ENCODE results near the gene AFMID.

Gene AFMID

GRCh38 chr17:78249818-78250806 is 63.0 kb downstream of the AFMID start:
- TF ChIP-seq CTCF (IDR thresholded peaks at IDR 0.05; ENCODE audit: borderline replicate concordance, extremely low read depth, low read length, poor library complexity, severe bottlenecking) (no peak), EZH2 (IDR thresholded peaks at IDR 0.05; ENCODE audit: borderline replicate concordance, low read depth, low read length, severe bottlenecking) (no peak)
- Histone ChIP-seq H3K9me3 (ENCODE audit: insufficient read depth, low read length, severe bottlenecking) (no peaks in the 10 kb centered on the region), H2AFZ (ENCODE audit: low read depth, low read length) (no peak overlapping the region), H4K20me1 (ENCODE audit: insufficient read depth, low read length) (no peaks in the 10 kb centered on the region), H3K4me3 (ENCODE audit: low read depth in 1 of 2, low read length in 2 of 2) (no peak overlapping the region), H3K9ac (ENCODE audit: low read depth, low read length) (peak overlapping the region; percentile 16; the same call in 1 of the 2 replicates), H3K4me2 (ENCODE audit: insufficient read depth, low read length) (peak overlapping the region; percentile 19; the same call in 1 of the 2 replicates), H3K79me2 (ENCODE audit: insufficient read depth, low read length) (peaks cover 4% of the 10 kb centered on the region), H3K27me3 (ENCODE audit: insufficient read depth, low read length, poor library complexity) (no peaks in the 10 kb centered on the region), H3K27ac (ENCODE audit: low read length) (no peak overlapping the region), H3K36me3 (ENCODE audit: insufficient read depth, low read length) (no peaks in the 10 kb centered on the region; the same call in 1 of the 2 replicates), H3K4me1 (ENCODE audit: insufficient read depth, low read length) (peaks cover 43% of the 10 kb centered on the region)
- ATAC-seq (ENCODE audit: insufficient read depth, low read depth) (no peak), DNase-seq (no peak)

GRCh38 chr17:78250891-78251772 is 64.0 kb downstream of the AFMID start:
- Histone ChIP-seq H3K4me3 (ENCODE audit: low read depth in 1 of 2, low read length in 2 of 2) (peak overlapping the region in 1 of 2 experiments; percentile 27; a peak in 1 of 4 replicates), H3K4me2 (ENCODE audit: insufficient read depth, low read length) (peak overlapping the region; percentile 49), H3K27me3 (ENCODE audit: insufficient read depth, low read length, poor library complexity) (no peaks in the 10 kb centered on the region), H3K9me3 (ENCODE audit: insufficient read depth, low read length, severe bottlenecking) (no peaks in the 10 kb centered on the region), H3K79me2 (ENCODE audit: insufficient read depth, low read length) (peaks cover 4% of the 10 kb centered on the region), H3K9ac (ENCODE audit: low read depth, low read length) (peak overlapping the region; percentile 19; the same call in 1 of the 2 replicates), H3K27ac (ENCODE audit: low read length) (peak overlapping the region; percentile 74), H3K36me3 (ENCODE audit: insufficient read depth, low read length) (no peaks in the 10 kb centered on the region; the same call in 1 of the 2 replicates), H3K4me1 (ENCODE audit: insufficient read depth, low read length) (peaks cover 43% of the 10 kb centered on the region), H4K20me1 (ENCODE audit: insufficient read depth, low read length) (no peaks in the 10 kb centered on the region), H2AFZ (ENCODE audit: low read depth, low read length) (peak overlapping the region; percentile 41; the same call in 1 of the 2 replicates)
- DNase-seq (peak; percentile 87), ATAC-seq (ENCODE audit: insufficient read depth, low read depth) (peak; percentile 69)
- TF ChIP-seq CTCF (IDR thresholded peaks at IDR 0.05; ENCODE audit: borderline replicate concordance, extremely low read depth, low read length, poor library complexity, severe bottlenecking): peak; percentile 95
- no peak for TF ChIP-seq EZH2 (IDR thresholded peaks at IDR 0.05; ENCODE audit: borderline replicate concordance, low read depth, low read length, severe bottlenecking)

- Histone ChIP-seq H3K4me1 (ENCODE audit: insufficient read depth, low read length) (peaks cover 43% of the 10 kb centered on the region), H3K4me2 (ENCODE audit: insufficient read depth, low read length) (peak overlapping the region; percentile 49), H4K20me1 (ENCODE audit: insufficient read depth, low read length) (no peaks in the 10 kb centered on the region), H3K9ac (ENCODE audit: low read depth, low read length) (peak overlapping the region; percentile 19), H3K79me2 (ENCODE audit: insufficient read depth, low read length) (peaks cover 4% of the 10 kb centered on the region), H2AFZ (ENCODE audit: low read depth, low read length) (no peak overlapping the region), H3K27me3 (ENCODE audit: insufficient read depth, low read length, poor library complexity) (no peaks in the 10 kb centered on the region), H3K27ac (ENCODE audit: low read length) (peak overlapping the region; percentile 74), H3K4me3 (ENCODE audit: low read depth in 1 of 2, low read length in 2 of 2) (peak overlapping the region in 1 of 2 experiments; percentile 27; a peak in 1 of 4 replicates), H3K36me3 (ENCODE audit: insufficient read depth, low read length) (no peaks in the 10 kb centered on the region; the same call in 1 of the 2 replicates), H3K9me3 (ENCODE audit: insufficient read depth, low read length, severe bottlenecking) (no peaks in the 10 kb centered on the region)
- TF ChIP-seq EZH2 (IDR thresholded peaks at IDR 0.05; ENCODE audit: borderline replicate concordance, low read depth, low read length, severe bottlenecking): no peak
- no peak for TF ChIP-seq CTCF (IDR thresholded peaks at IDR 0.05; ENCODE audit: borderline replicate concordance, extremely low read depth, low read length, poor library complexity, severe bottlenecking)
- ATAC-seq (ENCODE audit: insufficient read depth, low read depth): no peak
- DNase-seq: no peak
Measured at GRCh38 chr17:78251773-78252103, 64.6 kb downstream of the AFMID start.
